ENCODE data around the gene RNMT. TPM values are rescaled to one million over a fixed set of nuclear protein-coding genes. Genes with fewer than 3 reads are reported as not detected.

RNMT gene
- total RNA-seq, 4 donors from 2014 or later = 13.8 to 25.3 (median 23.0) TPM

GRCh38 chr18:13793819-13794218, 67.3 kb downstream of the RNMT start:
- H3K9me3 ChIP-seq = no peaks in the 10 kb centered on the region
- no peaks in the 10 kb centered on the region for H3K36me3 ChIP-seq
- WGBS, 2 donors = 40 to 41% methylated on average over 7 of the region's 7 CpGs
- no peak for TF ChIP-seq CTCF (IDR thresholded peaks at IDR 0.05)
- TF ChIP-seq EP300 (IDR thresholded peaks at IDR 0.05) = no peak
- TF ChIP-seq POLR2A (IDR thresholded peaks at IDR 0.05) = no peak
- H3K27me3 ChIP-seq = peaks cover 0 to 3% of the 10 kb centered on the region in 2 donors
- H3K4me1 ChIP-seq = no peaks in the 10 kb centered on the region
- H3K27ac ChIP-seq = no peak overlapping the region
- no peak for DNase-seq (ENCODE audit: low spot score in 2 of 2)
- H3K4me3 ChIP-seq = no peak overlapping the region

DNA sequence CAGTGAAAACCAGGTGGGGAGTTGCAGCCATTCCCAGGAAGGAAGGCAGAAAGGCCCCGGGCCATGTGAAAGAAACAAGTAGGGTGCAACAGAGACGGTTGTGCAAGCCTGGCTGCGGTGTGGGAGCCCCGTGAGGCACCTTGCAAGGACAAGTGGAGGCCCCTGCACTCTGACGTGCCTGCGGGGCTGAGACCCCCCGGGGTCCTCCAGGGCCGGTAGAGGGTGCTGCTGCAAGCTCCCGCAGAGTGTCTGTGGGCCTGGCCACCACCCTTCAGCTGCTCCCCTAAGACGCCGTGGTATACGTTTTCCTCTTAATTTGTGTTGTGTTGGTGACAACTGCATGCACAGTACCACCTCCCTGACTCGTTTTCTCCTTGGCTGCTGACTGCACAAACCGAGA, 70.0 kb downstream of the RNMT start:
- H3K9me3 ChIP-seq = no peaks in the 10 kb centered on the region
- no peak overlapping the region for H3K4me3 ChIP-seq
- H3K27me3 ChIP-seq = peaks cover 0 to 13% of the 10 kb centered on the region in 2 donors
- no peak for DNase-seq (ENCODE audit: low spot score in 2 of 2)
- H3K4me1 ChIP-seq = peaks cover 0 to 10% (median 5%) of the 10 kb centered on the region in 4 donors
- TF ChIP-seq POLR2A (IDR thresholded peaks at IDR 0.05) (no peak), EP300 (IDR thresholded peaks at IDR 0.05) (no peak), CTCF (IDR thresholded peaks at IDR 0.05) (no peak)
- H3K27ac ChIP-seq = no peak overlapping the region
- 76 to 80% methylated on average over 14 of the region's 14 CpGs for WGBS, 2 donors
- H3K36me3 ChIP-seq = no peaks in the 10 kb centered on the region

- Histone ChIP-seq H3K27me3 (peaks cover 0 to 19% of the 10 kb centered on the region in 2 donors), H3K4me3 (no peak overlapping the region), H3K36me3 (no peaks in the 10 kb centered on the region), H3K4me1 (peaks cover 0 to 11% (median 5%) of the 10 kb centered on the region in 4 donors), H3K27ac (no peak overlapping the region), H3K9me3 (no peaks in the 10 kb centered on the region)
- DNase-seq (ENCODE audit: low spot score in 2 of 2) = no peak
- WGBS, 2 donors = 41 to 45% methylated on average over 3 of the region's 3 CpGs
- TF ChIP-seq EP300 (IDR thresholded peaks at IDR 0.05) (no peak), CTCF (IDR thresholded peaks at IDR 0.05) (no peak), POLR2A (IDR thresholded peaks at IDR 0.05) (no peak)
Measured at GRCh38 chr18:13797157-13797611, 70.7 kb downstream of the RNMT start.

DNA sequence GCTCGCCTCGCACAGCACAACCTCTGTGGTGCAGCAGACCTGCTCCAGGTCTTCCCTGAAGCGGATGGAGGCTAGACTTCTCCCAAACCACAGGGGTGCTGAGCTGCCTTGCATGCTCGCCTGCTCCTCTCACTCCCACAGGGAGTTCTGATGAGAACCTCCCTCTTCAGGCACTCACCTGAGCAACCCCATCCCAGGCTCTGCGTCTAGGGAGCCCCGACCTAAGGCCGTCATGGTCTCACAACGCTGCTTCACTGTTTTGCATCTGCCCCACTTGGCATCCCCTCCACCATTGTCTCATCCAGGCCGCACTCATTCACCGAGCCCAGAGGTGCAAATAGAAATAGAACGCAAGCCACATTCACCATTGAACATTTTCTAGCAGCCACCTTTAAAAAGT, 72.9 kb downstream of the RNMT start:
- H3K36me3 ChIP-seq = no peaks in the 10 kb centered on the region
- peaks cover 0 to 30% of the 10 kb centered on the region in 2 donors for H3K27me3 ChIP-seq
- WGBS, 2 donors = 85 to 88% methylated on average over 11 of the region's 11 CpGs
- no peak for TF ChIP-seq POLR2A (IDR thresholded peaks at IDR 0.05)
- TF ChIP-seq EP300 (IDR thresholded peaks at IDR 0.05) = no peak
- TF ChIP-seq CTCF (IDR thresholded peaks at IDR 0.05) = no peak
- no peaks in the 10 kb centered on the region for H3K9me3 ChIP-seq
- no peak for DNase-seq (ENCODE audit: low spot score in 2 of 2)
- peaks cover 0 to 11% (median 5%) of the 10 kb centered on the region in 4 donors for H3K4me1 ChIP-seq
- no peak overlapping the region for H3K27ac ChIP-seq
- H3K4me3 ChIP-seq = no peak overlapping the region

- WGBS, 2 donors = 14 to 26% methylated on average over 12 to 30 of the region's 30 CpGs
- Histone ChIP-seq H3K36me3 (no peaks in the 10 kb centered on the region), H3K9me3 (no peaks in the 10 kb centered on the region), H3K27me3 (peaks cover 0 to 30% of the 10 kb centered on the region in 2 donors), H3K4me1 (peaks cover 0 to 11% (median 5%) of the 10 kb centered on the region in 4 donors), H3K4me3 (peak overlapping the region in 2 of 4 donors; percentile 22 to 35), H3K27ac (no peak overlapping the region)
- no peak for DNase-seq (ENCODE audit: low spot score in 2 of 2)
- peak in 4 of 5 experiments; percentile 18 to 46 (median 25) for TF ChIP-seq CTCF (IDR thresholded peaks at IDR 0.05)
- TF ChIP-seq EP300 (IDR thresholded peaks at IDR 0.05) = no peak
Measured at GRCh38 chr18:13800505-13801259, 74.2 kb downstream of the RNMT start.
